ENCODE results near the gene PCNX2. TPM values are rescaled to one million over a fixed set of nuclear protein-coding genes. Genes with fewer than 3 reads are reported as not detected.

Gene PCNX2
- total and polyA plus RNA-seq, 10 of the 15 experiments (the other 5 are each of a cell fraction or from before 2014, with no cell fraction given): 2.1 to 16.4 (median 8.1) TPM

- Histone ChIP-seq H3K27ac (ENCODE audit: control insufficient read depth, insufficient read depth) (no peak overlapping the region), H3K27me3 (replicated peaks in 1 of 2; ENCODE audit: control insufficient read depth in 2 of 2, insufficient read depth in 2 of 2, low read length in 1 of 2) (no peaks in the 10 kb centered on the region), H3K4me1 (ENCODE audit: control insufficient read depth, insufficient read depth, low read length) (no peaks in the 10 kb centered on the region), H3K36me3 (ENCODE audit: control insufficient read depth in 2 of 2, insufficient read depth in 2 of 2, low read length in 1 of 2) (no peaks in the 10 kb centered on the region; a peak in 1 of 4 replicates), H3K9me3 (replicated peaks; ENCODE audit: control insufficient read depth, insufficient read depth, low read length) (no peaks in the 10 kb centered on the region; the same call in 2 of the 3 replicates), H3K4me2 (ENCODE audit: control insufficient read depth, insufficient read depth) (no peak overlapping the region), H4K20me1 (ENCODE audit: control insufficient read depth, insufficient read depth) (no peaks in the 10 kb centered on the region), H3K9ac (ENCODE audit: control insufficient read depth, insufficient read depth, low read length) (no peak overlapping the region), H2AFZ (ENCODE audit: control insufficient read depth, low read depth, low read length) (no peak overlapping the region), H3K79me2 (ENCODE audit: control insufficient read depth, insufficient read depth, low read length) (no peaks in the 10 kb centered on the region), H3K4me3 (no peak overlapping the region)
- in situ Hi-C loops (cut with MboI): no loop called here
- intact Hi-C loops (cut with micrococcal nuclease; ENCODE audit: unreplicated experiment): no loop called here
- RAD21 ChIA-PET (ENCODE audit: unreplicated experiment): interaction anchor here (0.5 kb wide), 1 partner anchor 195 kb away, joined by 3 read pairs; no protein-coding TSS in a partner anchor
- CTCF ChIA-PET: no interaction called here
- TF ChIP-seq POU2F2 (IDR thresholded peaks at IDR 0.05; ENCODE audit: borderline replicate concordance, low read depth, low read length) (no peak), RFX5 (IDR thresholded peaks at IDR 0.05; ENCODE audit: low read depth, low read length) (no peak), ATF7 (IDR thresholded peaks at IDR 0.05; ENCODE audit: low read depth) (no peak), ZSCAN29 (IDR thresholded peaks at IDR 0.05) (no peak), GABPA (IDR thresholded peaks at IDR 0.05; ENCODE audit: low read depth) (no peak), SREBF2 (IDR thresholded peaks at IDR 0.05; ENCODE audit: low read length) (no peak), TAF1 (IDR thresholded peaks at IDR 0.05; ENCODE audit: borderline replicate concordance, low read depth, low read length) (no peak), SP1 (IDR thresholded peaks at IDR 0.05; ENCODE audit: low read depth, low read length) (no peak), RBBP5 (conservative IDR thresholded peaks at IDR 0.05) (no peak), SUZ12 (IDR thresholded peaks at IDR 0.05; ENCODE audit: unreplicated experiment) (no peak), CHD1 (IDR thresholded peaks at IDR 0.05; ENCODE audit: low read depth, low read length) (no peak), NR2F1 (conservative IDR thresholded peaks at IDR 0.05) (no peak), SUPT20H (IDR thresholded peaks at IDR 0.05; ENCODE audit: borderline replicate concordance, control insufficient read depth, low read depth, low read length) (no peak)
- POLR2A ChIA-PET: no interaction called here
- SMC1A ChIA-PET (ENCODE audit: uncharacterized antibody, unreplicated experiment): no interaction called here
- no peak for ATAC-seq
- DNase-seq (ENCODE audit: low read depth, low spot score): no peak
- no peak for FAIRE-seq
- 53% methylated on average over 20 of the region's 20 CpGs for WGBS (ENCODE audit: insufficient coverage, insufficient replicate concordance, low lambda C conversion rate, missing lambda C conversion rate)
- BruUV-seq (replicated peaks): no TSS peak
These were observed 305.1 kb downstream of the PCNX2 start for GRCh38 chr1:232990176-232991128.

All from GM12878 (cell line).